ENCODE results near the gene BCL11B.

Gene BCL11B

GRCh38 chr14:99157676-99158075 lies 114.3 kb downstream of the BCL11B start:
- no peaks in the 10 kb centered on the region for H3K9me3 ChIP-seq
- H3K36me3 ChIP-seq, result no peaks in the 10 kb centered on the region
- TF ChIP-seq, protein P1, sequence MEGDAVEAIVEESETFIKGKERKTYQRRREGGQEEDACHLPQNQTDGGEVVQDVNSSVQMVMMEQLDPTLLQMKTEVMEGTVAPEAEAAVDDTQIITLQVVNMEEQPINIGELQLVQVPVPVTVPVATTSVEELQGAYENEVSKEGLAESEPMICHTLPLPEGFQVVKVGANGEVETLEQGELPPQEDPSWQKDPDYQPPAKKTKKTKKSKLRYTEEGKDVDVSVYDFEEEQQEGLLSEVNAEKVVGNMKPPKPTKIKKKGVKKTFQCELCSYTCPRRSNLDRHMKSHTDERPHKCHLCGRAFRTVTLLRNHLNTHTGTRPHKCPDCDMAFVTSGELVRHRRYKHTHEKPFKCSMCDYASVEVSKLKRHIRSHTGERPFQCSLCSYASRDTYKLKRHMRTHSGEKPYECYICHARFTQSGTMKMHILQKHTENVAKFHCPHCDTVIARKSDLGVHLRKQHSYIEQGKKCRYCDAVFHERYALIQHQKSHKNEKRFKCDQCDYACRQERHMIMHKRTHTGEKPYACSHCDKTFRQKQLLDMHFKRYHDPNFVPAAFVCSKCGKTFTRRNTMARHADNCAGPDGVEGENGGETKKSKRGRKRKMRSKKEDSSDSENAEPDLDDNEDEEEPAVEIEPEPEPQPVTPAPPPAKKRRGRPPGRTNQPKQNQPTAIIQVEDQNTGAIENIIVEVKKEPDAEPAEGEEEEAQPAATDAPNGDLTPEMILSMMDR (IDR thresholded peaks at IDR 0.05), result no peak
- no peak overlapping the region for H3K4me3 ChIP-seq (ENCODE audit: low read depth in 1 of 2, low read length in 1 of 2)
- H3K27ac ChIP-seq, result no peak overlapping the region
- peaks cover 0 to 6% of the 10 kb centered on the region in 2 experiments for H3K4me1 ChIP-seq (ENCODE audit: control insufficient read depth in 1 of 2, insufficient read depth in 1 of 2, low read depth in 1 of 2, low read length in 1 of 2)
- peaks cover 8% of the 10 kb centered on the region for H3K27me3 ChIP-seq

GRCh38 chr14:99157246-99157645 lies 114.8 kb downstream of the BCL11B start:
- Histone ChIP-seq H3K27me3 (peaks cover 13% of the 10 kb centered on the region), H3K4me3 (ENCODE audit: low read depth in 1 of 2, low read length in 1 of 2) (no peak overlapping the region), H3K27ac (no peak overlapping the region), H3K9me3 (no peaks in the 10 kb centered on the region), H3K4me1 (ENCODE audit: control insufficient read depth in 1 of 2, insufficient read depth in 1 of 2, low read depth in 1 of 2, low read length in 1 of 2) (peaks cover 0 to 6% of the 10 kb centered on the region in 2 experiments), H3K36me3 (no peaks in the 10 kb centered on the region)
- TF ChIP-seq, protein P1 (IDR thresholded peaks at IDR 0.05), result no peak

- Histone ChIP-seq H3K9me3 (no peaks in the 10 kb centered on the region), H3K4me3 (ENCODE audit: low read depth in 1 of 2, low read length in 1 of 2) (no peak overlapping the region), H3K27ac (no peak overlapping the region), H3K4me1 (ENCODE audit: control insufficient read depth in 1 of 2, insufficient read depth in 1 of 2, low read depth in 1 of 2, low read length in 1 of 2) (peaks cover 0 to 6% of the 10 kb centered on the region in 2 experiments), H3K36me3 (no peaks in the 10 kb centered on the region), H3K27me3 (peaks cover 17% of the 10 kb centered on the region)
- TF ChIP-seq, protein P1 (IDR thresholded peaks at IDR 0.05), result no peak
Observed at GRCh38 chr14:99156814-99157213, 115.2 kb downstream of the BCL11B start.

DNA sequence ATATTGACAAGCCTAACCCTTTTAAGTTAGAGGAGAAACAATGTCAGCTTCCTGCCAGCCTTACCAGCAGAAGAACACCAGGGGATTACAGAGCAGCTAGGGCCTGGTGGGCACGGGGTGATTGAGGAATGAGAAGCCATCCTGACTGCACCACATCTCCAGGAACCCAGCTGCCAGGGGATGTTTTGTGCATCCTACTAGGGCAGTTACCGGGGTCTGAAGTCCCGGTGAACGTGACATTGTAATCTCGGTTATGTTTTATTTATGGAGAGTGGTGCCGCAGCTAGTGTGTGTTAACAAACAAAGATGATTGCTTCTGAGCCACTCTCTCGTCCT lies 115.9 kb downstream of the BCL11B start:
- no peak overlapping the region for H3K27ac ChIP-seq
- TF ChIP-seq, protein P1 (IDR thresholded peaks at IDR 0.05), result no peak
- H3K9me3 ChIP-seq, result no peaks in the 10 kb centered on the region
- peaks cover 24% of the 10 kb centered on the region for H3K27me3 ChIP-seq
- no peak overlapping the region for H3K4me3 ChIP-seq (ENCODE audit: low read depth in 1 of 2, low read length in 1 of 2)
- H3K4me1 ChIP-seq (ENCODE audit: control insufficient read depth in 1 of 2, insufficient read depth in 1 of 2, low read depth in 1 of 2, low read length in 1 of 2), result peaks cover 0 to 6% of the 10 kb centered on the region in 2 experiments
- H3K36me3 ChIP-seq, result no peaks in the 10 kb centered on the region

DNA sequence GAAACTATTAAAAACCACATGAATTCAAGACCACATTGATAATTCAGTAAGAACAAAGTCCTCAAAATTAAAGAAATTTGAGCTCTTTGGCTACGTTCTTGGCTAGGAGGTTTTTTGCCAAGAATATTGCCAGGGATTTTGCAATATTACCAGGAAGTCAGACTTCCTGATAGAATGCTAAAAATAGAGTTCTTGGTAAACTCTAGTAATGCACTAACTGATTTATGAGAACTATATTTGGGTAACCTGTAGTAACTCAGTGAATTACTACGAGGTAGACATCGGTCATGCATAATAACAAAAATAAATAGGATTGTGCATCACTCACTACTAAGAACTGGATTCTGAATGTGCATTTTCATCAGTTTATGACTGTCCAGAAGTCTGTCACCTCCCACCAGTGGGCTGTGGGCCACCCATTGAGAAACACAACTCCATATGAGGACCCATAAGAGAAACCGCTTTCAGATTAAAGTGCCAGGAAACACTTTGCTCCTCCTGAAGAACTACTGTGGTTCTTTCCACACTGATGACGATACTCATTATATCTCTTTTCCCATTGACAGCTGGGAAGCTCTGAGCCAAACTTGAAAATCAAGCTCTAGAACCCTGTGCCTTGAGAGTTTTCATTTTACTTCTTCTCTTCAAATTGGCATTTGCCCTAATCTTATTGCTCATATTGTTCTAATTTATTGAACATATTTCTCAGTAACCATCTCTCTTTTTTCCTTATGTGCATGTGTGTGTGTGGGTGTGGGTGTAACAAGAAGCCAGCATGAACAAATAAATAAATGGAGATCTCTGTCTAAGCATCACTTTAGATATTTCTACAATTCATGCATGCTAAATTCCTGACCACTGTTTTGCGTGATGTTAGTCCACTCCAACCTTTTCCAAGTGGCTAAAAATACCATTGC lies 116.6 kb downstream of the BCL11B start:
- Histone ChIP-seq H3K27ac (no peak overlapping the region), H3K4me1 (ENCODE audit: control insufficient read depth in 1 of 2, insufficient read depth in 1 of 2, low read depth in 1 of 2, low read length in 1 of 2) (peaks cover 0 to 6% of the 10 kb centered on the region in 2 experiments), H3K27me3 (peaks cover 31% of the 10 kb centered on the region), H3K9me3 (no peaks in the 10 kb centered on the region), H3K36me3 (no peaks in the 10 kb centered on the region), H3K4me3 (ENCODE audit: low read depth in 1 of 2, low read length in 1 of 2) (no peak overlapping the region)
- TF ChIP-seq, protein P1 (IDR thresholded peaks at IDR 0.05), result no peak

Measured in neutrophil (primary cell).